Neural cell (in vitro differentiated cells): ENCODE results near the gene NASP.

Experiments
- EZH2 ChIP-seq: fragments of 200-600, 300-800 bp; shearing (Covaris generic), sonication (generic); IDR thresholded peaks from 2 replicates; pipeline ENCODE4 v1.6.1; 2014; ENCODE audit warnings: antibody characterized with exemption, low read length, borderline replicate concordance, mild to moderate bottlenecking; ENCODE audit not compliant: insufficient read depth, poor library complexity, severe bottlenecking
- TF ChIP-seq, protein P1 (sequence below): fragments of 450-650 bp; IDR thresholded peaks from 2 replicates; pipeline ENCODE4 v1.5.1; 2014; ENCODE audit warnings: antibody characterized with exemption, mild to moderate bottlenecking, moderate library complexity; ENCODE audit not compliant: poor library complexity, severe bottlenecking

DNA sequence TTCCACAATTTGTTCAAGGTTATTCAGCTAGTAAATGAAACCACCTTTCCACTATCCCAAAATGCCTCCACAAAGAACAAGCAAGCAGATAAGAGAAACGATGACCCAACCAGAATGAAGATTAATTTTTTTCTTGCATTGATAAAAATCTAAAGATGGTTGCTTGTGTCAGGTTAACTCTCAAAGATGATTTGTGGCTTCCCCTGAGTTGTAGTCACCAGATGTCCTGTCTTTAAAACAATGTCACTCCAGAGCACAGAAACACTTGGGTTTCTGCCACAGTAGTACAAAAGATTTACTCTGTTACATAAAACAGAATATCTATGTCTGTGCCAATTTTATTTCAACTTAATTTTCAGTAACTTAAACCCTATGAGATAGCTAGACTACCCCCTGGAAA is 51.4 kb downstream of the NASP start:
- TF ChIP-seq, protein P1, sequence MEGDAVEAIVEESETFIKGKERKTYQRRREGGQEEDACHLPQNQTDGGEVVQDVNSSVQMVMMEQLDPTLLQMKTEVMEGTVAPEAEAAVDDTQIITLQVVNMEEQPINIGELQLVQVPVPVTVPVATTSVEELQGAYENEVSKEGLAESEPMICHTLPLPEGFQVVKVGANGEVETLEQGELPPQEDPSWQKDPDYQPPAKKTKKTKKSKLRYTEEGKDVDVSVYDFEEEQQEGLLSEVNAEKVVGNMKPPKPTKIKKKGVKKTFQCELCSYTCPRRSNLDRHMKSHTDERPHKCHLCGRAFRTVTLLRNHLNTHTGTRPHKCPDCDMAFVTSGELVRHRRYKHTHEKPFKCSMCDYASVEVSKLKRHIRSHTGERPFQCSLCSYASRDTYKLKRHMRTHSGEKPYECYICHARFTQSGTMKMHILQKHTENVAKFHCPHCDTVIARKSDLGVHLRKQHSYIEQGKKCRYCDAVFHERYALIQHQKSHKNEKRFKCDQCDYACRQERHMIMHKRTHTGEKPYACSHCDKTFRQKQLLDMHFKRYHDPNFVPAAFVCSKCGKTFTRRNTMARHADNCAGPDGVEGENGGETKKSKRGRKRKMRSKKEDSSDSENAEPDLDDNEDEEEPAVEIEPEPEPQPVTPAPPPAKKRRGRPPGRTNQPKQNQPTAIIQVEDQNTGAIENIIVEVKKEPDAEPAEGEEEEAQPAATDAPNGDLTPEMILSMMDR: no peak
- TF ChIP-seq EZH2: no peak
